Lower leg skin (tissue), 3 donors: ENCODE data around the gene SLC35F2.

Experiments used
- POLR2A ChIP-seq, 2 donors: fragments of 450-650 bp; IDR thresholded peaks; one replicate each; pipeline ENCODE4 v1.6.1; 2016 to 2017; ENCODE audit warnings: antibody characterized with exemption in 2 of 2, mild to moderate bottlenecking in 1 of 2, moderate library complexity in 1 of 2
- TF ChIP-seq, protein P1 (sequence below), 3 donors: fragments of 450-650 bp; IDR thresholded peaks; one replicate each; pipeline ENCODE4 v1.5.1; 2016; ENCODE audit warnings: antibody characterized with exemption in 3 of 3, mild to moderate bottlenecking in 3 of 3, moderate library complexity in 2 of 3

DNA sequence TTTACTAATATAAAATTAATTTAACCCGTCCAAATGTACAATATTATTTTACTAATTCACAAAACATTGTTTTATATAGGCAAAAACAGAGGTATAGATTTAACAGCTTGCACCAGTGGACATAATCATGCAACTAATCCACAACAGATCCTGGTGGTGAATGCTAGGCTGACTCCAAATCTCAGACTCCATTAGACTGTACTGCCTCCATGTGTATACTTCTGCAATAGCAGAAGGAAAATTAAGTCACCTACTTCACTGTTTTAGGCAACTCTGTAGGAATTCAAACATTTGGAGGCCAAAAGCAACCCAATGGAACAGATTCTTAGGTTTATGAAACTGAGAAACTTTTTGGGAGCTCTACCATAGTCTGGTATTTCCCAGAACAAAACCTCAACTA, 39.7 kb upstream of the SLC35F2 start:
- no peak for TF ChIP-seq POLR2A (IDR thresholded peaks at IDR 0.05)
- TF ChIP-seq, protein P1, sequence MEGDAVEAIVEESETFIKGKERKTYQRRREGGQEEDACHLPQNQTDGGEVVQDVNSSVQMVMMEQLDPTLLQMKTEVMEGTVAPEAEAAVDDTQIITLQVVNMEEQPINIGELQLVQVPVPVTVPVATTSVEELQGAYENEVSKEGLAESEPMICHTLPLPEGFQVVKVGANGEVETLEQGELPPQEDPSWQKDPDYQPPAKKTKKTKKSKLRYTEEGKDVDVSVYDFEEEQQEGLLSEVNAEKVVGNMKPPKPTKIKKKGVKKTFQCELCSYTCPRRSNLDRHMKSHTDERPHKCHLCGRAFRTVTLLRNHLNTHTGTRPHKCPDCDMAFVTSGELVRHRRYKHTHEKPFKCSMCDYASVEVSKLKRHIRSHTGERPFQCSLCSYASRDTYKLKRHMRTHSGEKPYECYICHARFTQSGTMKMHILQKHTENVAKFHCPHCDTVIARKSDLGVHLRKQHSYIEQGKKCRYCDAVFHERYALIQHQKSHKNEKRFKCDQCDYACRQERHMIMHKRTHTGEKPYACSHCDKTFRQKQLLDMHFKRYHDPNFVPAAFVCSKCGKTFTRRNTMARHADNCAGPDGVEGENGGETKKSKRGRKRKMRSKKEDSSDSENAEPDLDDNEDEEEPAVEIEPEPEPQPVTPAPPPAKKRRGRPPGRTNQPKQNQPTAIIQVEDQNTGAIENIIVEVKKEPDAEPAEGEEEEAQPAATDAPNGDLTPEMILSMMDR (IDR thresholded peaks at IDR 0.05): no peak
